LNCAP (cell line): Measurements from ENCODE around the gene PROCR.

Experiments
- TF ChIP-seq, protein P1 (sequence below): fragments of 450-650 bp; IDR thresholded peaks from 2 replicates; pipeline ENCODE4 v1.5.1; 2017; ENCODE audit warnings: mild to moderate bottlenecking

The PROCR gene

GRCh38 chr20:35181731-35182130 lies 9.9 kb downstream of the PROCR start:
- TF ChIP-seq, protein P1, sequence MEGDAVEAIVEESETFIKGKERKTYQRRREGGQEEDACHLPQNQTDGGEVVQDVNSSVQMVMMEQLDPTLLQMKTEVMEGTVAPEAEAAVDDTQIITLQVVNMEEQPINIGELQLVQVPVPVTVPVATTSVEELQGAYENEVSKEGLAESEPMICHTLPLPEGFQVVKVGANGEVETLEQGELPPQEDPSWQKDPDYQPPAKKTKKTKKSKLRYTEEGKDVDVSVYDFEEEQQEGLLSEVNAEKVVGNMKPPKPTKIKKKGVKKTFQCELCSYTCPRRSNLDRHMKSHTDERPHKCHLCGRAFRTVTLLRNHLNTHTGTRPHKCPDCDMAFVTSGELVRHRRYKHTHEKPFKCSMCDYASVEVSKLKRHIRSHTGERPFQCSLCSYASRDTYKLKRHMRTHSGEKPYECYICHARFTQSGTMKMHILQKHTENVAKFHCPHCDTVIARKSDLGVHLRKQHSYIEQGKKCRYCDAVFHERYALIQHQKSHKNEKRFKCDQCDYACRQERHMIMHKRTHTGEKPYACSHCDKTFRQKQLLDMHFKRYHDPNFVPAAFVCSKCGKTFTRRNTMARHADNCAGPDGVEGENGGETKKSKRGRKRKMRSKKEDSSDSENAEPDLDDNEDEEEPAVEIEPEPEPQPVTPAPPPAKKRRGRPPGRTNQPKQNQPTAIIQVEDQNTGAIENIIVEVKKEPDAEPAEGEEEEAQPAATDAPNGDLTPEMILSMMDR = no peak

GRCh38 chr20:35187584-35188190 lies 15.8 kb downstream of the PROCR start:
- TF ChIP-seq, protein P1 = no peak

DNA sequence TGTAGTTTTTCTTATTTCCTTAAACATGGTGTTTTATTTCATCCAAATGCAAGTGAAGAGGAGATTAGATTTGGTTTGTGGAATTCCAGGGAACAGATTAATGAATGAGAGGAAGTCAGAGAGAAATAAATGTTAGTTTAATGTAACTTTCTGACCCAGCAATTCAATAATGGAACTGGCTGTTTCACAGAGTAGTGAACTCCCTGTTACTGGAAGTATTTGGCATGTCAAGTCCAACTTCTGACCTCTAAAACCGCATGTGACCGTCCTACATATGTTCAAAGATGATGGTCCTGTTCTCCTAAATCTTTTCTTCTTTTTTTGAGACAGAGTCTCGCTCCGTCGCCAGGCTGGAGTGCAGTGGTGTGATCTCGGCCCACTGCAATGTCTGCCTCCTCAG lies 18.7 kb downstream of the PROCR start:
- TF ChIP-seq, protein P1 = no peak

- TF ChIP-seq, protein P1 = no peak
Observed at GRCh38 chr20:35191419-35192117, 19.7 kb downstream of the PROCR start.

- TF ChIP-seq, protein P1 = no peak
Observed at GRCh38 chr20:35192118-35192872, 20.4 kb downstream of the PROCR start.

- TF ChIP-seq, protein P1 = no peak
Observed at GRCh38 chr20:35196313-35196712, 24.4 kb downstream of the PROCR start.

GRCh38 chr20:35199740-35200139 lies 27.9 kb downstream of the PROCR start:
- TF ChIP-seq, protein P1 = no peak
